ENCODE results near the gene EXOSC5. TPM values are rescaled to one million over a fixed set of nuclear protein-coding genes. Genes with fewer than 3 reads are reported as not detected.
"Not testable (repeated sequence)": the region's sequence is repeated elsewhere in the genome, so short reads cannot be mapped to it uniquely, and the experiment has no call there.

The EXOSC5 gene
- total RNA-seq, 2 donors from 2014 or later, result 15.7 to 23.6 TPM

DNA sequence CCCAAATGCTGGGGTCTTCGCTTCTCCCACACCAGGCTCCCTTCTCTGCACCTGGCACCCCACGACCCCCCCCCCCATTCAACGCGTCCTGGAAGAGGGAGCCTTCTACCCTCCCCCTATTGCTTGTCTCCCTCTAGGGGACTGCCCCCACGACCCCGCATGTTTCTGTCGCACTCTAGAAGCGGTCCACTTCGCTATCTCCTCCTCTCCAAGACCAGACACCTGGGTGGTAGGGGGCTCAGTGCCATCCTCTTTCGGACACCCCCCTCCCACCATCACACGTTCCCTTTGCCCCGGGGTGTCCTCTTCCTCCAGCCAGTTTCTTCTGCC is 44.9 kb downstream of the EXOSC5 start:
- H3K27me3 Mint-ChIP-seq (ENCODE audit: insufficient read depth), result peaks cover 13% of the 10 kb centered on the region
- H3K36me3 ChIP-seq (ENCODE audit: control insufficient read depth, insufficient read depth, low read length), result peaks cover 18% of the 10 kb centered on the region
- H3K27me3 ChIP-seq (ENCODE audit: control insufficient read depth, insufficient read depth, low read length, poor library complexity, severe bottlenecking), result no peaks in the 10 kb centered on the region
- H3K9ac ChIP-seq (ENCODE audit: extremely low read depth, low read length, poor library complexity, severe bottlenecking), result peak overlapping the region; percentile 55
- TF ChIP-seq, protein P1, sequence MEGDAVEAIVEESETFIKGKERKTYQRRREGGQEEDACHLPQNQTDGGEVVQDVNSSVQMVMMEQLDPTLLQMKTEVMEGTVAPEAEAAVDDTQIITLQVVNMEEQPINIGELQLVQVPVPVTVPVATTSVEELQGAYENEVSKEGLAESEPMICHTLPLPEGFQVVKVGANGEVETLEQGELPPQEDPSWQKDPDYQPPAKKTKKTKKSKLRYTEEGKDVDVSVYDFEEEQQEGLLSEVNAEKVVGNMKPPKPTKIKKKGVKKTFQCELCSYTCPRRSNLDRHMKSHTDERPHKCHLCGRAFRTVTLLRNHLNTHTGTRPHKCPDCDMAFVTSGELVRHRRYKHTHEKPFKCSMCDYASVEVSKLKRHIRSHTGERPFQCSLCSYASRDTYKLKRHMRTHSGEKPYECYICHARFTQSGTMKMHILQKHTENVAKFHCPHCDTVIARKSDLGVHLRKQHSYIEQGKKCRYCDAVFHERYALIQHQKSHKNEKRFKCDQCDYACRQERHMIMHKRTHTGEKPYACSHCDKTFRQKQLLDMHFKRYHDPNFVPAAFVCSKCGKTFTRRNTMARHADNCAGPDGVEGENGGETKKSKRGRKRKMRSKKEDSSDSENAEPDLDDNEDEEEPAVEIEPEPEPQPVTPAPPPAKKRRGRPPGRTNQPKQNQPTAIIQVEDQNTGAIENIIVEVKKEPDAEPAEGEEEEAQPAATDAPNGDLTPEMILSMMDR (conservative IDR thresholded peaks at IDR 0.05), result no peak
- H3K4me3 Mint-ChIP-seq, result peak overlapping the region; percentile 79
- H3K27ac Mint-ChIP-seq, result no peak overlapping the region
- H3K9me3 Mint-ChIP-seq, result no peaks in the 10 kb centered on the region
- H3K27ac ChIP-seq (ENCODE audit: low read depth, low read length), result no peak overlapping the region
- H3K4me1 Mint-ChIP-seq, result peaks cover 14% of the 10 kb centered on the region
- no peak for DNase-seq
- no peaks in the 10 kb centered on the region for H3K4me1 ChIP-seq (ENCODE audit: control insufficient read depth, insufficient read depth, low read length)
- 0% methylated on average over 11 of the region's 12 CpGs; no CpG with 5 or more reads in 1 of the 2 experiments for WGBS, 2 experiments (ENCODE audit: insufficient coverage in 1 of 2, insufficient read length in 1 of 2)
- peak overlapping the region; percentile 92 for H3K4me3 ChIP-seq (ENCODE audit: low read length)
- H3K9me3 ChIP-seq (ENCODE audit: control insufficient read depth, low read length), result no peaks in the 10 kb centered on the region
- H3K36me3 Mint-ChIP-seq (ENCODE audit: low read depth), result peaks cover 18% of the 10 kb centered on the region

DNA sequence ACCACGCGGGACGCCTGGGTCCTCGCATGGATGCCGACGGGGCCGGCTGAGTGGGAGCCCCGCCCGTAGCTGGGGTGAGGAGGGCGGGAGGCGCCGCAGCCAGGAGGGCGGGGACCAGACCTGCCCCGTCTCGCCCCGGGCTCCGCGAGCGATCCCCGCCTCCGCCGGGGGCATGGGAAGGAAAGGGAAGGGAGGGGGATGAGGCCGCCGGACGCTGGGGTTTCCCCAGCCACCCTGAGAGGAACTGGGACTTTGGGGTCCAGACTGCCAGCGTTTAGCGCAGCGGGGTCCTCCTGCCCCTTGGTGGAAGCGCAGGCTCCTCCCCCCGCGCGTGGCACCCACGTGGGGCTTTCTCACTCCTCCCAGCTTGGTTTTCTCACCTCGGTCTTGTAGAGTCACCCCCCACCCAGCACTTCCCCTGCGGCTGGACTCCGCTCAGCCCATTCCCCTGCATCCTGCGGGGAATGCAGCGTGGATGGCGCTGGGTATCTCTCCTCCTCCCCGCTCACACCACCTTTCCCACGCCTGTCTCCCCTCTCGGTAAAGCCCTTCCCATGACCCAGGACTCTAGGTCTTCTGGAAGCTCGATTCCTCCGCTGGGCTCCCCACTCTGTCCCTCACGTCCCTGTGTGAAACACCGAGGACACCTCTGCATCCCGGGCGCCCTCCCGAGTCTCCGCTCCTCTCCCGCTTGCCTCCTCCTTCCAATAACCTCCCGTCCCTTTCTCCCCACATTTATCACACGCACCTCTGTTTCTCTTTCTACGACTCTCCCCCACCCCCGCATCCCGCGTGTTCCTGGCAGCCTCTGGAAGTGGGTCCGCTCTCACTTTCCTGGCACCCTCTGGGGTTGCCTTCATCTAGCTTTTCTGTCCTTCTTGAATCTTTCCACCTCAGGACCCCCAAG is 45.6 kb downstream of the EXOSC5 start:
- Mint-ChIP-seq H3K27me3 (ENCODE audit: insufficient read depth) (peaks cover 13% of the 10 kb centered on the region), H3K27ac (no peak overlapping the region), H3K9me3 (no peaks in the 10 kb centered on the region), H3K36me3 (ENCODE audit: low read depth) (peaks cover 20% of the 10 kb centered on the region), H3K4me1 (peaks cover 14% of the 10 kb centered on the region), H3K4me3 (peak overlapping the region; percentile 79)
- 1% methylated on average over 28 to 58 of the region's 58 CpGs for WGBS, 2 experiments (ENCODE audit: insufficient coverage in 1 of 2, insufficient read length in 1 of 2)
- H3K4me3 ChIP-seq (ENCODE audit: low read length), result peak overlapping the region; percentile 92
- TF ChIP-seq, protein P1 (conservative IDR thresholded peaks at IDR 0.05), result no peak
- H3K27ac ChIP-seq (ENCODE audit: low read depth, low read length), result no peak overlapping the region
- peak overlapping the region; percentile 55 for H3K9ac ChIP-seq (ENCODE audit: extremely low read depth, low read length, poor library complexity, severe bottlenecking)
- no peaks in the 10 kb centered on the region for H3K9me3 ChIP-seq (ENCODE audit: control insufficient read depth, low read length)
- H3K36me3 ChIP-seq (ENCODE audit: control insufficient read depth, insufficient read depth, low read length), result peaks cover 23% of the 10 kb centered on the region
- H3K27me3 ChIP-seq (ENCODE audit: control insufficient read depth, insufficient read depth, low read length, poor library complexity, severe bottlenecking), result no peaks in the 10 kb centered on the region
- peak; percentile 83 for DNase-seq
- H3K4me1 ChIP-seq (ENCODE audit: control insufficient read depth, insufficient read depth, low read length), result no peaks in the 10 kb centered on the region

DNA sequence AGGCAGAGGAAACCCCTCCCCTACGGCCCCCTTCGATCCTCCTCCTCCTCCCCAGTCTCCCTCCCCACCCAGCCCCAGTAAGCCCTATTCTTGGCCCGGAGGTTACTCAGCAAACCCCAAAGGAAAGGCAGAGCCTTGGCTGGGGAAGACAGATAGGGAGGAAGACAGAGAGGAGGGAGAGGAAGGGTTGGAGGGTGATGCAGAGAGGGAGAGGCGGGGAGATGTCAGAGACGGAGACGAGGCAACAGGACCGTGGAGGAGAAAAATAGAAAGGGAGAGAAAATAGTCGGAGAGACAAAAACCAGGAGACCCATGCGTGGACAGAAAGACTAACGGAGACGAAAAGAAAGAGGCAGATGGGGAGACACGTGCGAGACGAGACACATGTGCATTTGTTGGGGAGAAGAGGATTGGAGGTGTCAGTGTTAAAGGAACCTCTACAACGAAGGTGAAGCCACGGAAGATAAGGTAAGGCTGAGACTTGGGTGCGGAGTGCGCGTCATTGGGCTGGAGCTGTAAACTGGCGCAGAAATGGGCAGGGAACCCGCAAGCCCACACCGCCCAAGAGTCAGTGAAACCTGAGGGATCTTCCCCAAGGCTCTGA is 46.3 kb downstream of the EXOSC5 start:
- Histone ChIP-seq H3K9ac (ENCODE audit: extremely low read depth, low read length, poor library complexity, severe bottlenecking) (no peak overlapping the region), H3K36me3 (ENCODE audit: control insufficient read depth, insufficient read depth, low read length) (peaks cover 30% of the 10 kb centered on the region), H3K27ac (ENCODE audit: low read depth, low read length) (no peak overlapping the region), H3K27me3 (ENCODE audit: control insufficient read depth, insufficient read depth, low read length, poor library complexity, severe bottlenecking) (no peaks in the 10 kb centered on the region), H3K4me1 (ENCODE audit: control insufficient read depth, insufficient read depth, low read length) (no peaks in the 10 kb centered on the region), H3K9me3 (ENCODE audit: control insufficient read depth, low read length) (no peaks in the 10 kb centered on the region), H3K4me3 (ENCODE audit: low read length) (peak overlapping the region; percentile 92)
- 14 to 15% methylated on average over 12 to 20 of the region's 22 CpGs for WGBS, 2 experiments (ENCODE audit: insufficient coverage in 1 of 2, insufficient read length in 1 of 2)
- no peaks in the 10 kb centered on the region for H3K9me3 Mint-ChIP-seq
- DNase-seq, result no peak
- peaks cover 24% of the 10 kb centered on the region for H3K36me3 Mint-ChIP-seq (ENCODE audit: low read depth)
- peak overlapping the region; percentile 79 for H3K4me3 Mint-ChIP-seq
- peaks cover 14% of the 10 kb centered on the region for H3K4me1 Mint-ChIP-seq
- peaks cover 13% of the 10 kb centered on the region for H3K27me3 Mint-ChIP-seq (ENCODE audit: insufficient read depth)
- TF ChIP-seq, protein P1 (conservative IDR thresholded peaks at IDR 0.05), result no peak
- no peak overlapping the region for H3K27ac Mint-ChIP-seq

DNA sequence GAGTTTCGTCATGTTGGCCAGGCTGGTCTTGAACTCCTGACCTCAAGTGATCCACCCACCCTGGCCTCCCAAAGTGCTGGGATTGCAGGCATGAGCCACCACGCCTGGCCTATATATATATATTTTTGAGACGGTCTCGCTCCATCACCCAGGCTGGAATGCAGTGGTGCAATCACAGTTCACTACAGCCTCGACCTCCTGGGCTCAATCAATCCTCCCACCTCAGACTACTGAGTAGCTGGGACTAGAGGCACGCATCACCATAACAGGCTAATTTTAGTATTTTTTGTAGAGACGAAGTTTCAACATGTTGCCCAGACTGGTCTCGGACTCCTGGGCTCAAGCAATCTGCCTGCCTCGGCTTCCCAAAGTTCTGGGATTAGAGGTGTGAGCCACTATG is 50.2 kb downstream of the EXOSC5 start:
- H3K9me3 ChIP-seq (ENCODE audit: control insufficient read depth, low read length); H3K4me3 ChIP-seq (ENCODE audit: low read length); H3K9ac ChIP-seq (ENCODE audit: extremely low read depth, low read length, poor library complexity, severe bottlenecking); DNase-seq; H3K27ac ChIP-seq (ENCODE audit: low read depth, low read length); H3K4me3 Mint-ChIP-seq; H3K27me3 ChIP-seq (ENCODE audit: control insufficient read depth, insufficient read depth, low read length, poor library complexity, severe bottlenecking); H3K9me3 Mint-ChIP-seq; H3K27ac Mint-ChIP-seq; H3K27me3 Mint-ChIP-seq (ENCODE audit: insufficient read depth); H3K4me1 Mint-ChIP-seq; H3K4me1 ChIP-seq (ENCODE audit: control insufficient read depth, insufficient read depth, low read length): not testable (repeated sequence)
- WGBS, 2 experiments (ENCODE audit: insufficient coverage in 1 of 2, insufficient read length in 1 of 2), result 86 to 91% methylated on average over 8 to 9 of the region's 9 CpGs
- H3K36me3 Mint-ChIP-seq (ENCODE audit: low read depth), result peaks cover 47% of the 10 kb centered on the region
- peaks cover 53% of the 10 kb centered on the region for H3K36me3 ChIP-seq (ENCODE audit: control insufficient read depth, insufficient read depth, low read length)
